Measurements from ENCODE around the gene PRDM8.
A peak's percentile ranks its signal among the peaks of the same experiment; 100 is the strongest.
"Not testable (repeated sequence)": the region's sequence is repeated elsewhere in the genome, so short reads cannot be mapped to it uniquely, and the experiment has no call there.

The PRDM8 gene

GRCh38 chr4:80173841-80174240 lies 23.5 kb upstream of the PRDM8 start:
- no peak for DNase-seq (ENCODE audit: low spot score)
- ATAC-seq (ENCODE audit: low read depth), result no peak
- TF ChIP-seq, protein P1, sequence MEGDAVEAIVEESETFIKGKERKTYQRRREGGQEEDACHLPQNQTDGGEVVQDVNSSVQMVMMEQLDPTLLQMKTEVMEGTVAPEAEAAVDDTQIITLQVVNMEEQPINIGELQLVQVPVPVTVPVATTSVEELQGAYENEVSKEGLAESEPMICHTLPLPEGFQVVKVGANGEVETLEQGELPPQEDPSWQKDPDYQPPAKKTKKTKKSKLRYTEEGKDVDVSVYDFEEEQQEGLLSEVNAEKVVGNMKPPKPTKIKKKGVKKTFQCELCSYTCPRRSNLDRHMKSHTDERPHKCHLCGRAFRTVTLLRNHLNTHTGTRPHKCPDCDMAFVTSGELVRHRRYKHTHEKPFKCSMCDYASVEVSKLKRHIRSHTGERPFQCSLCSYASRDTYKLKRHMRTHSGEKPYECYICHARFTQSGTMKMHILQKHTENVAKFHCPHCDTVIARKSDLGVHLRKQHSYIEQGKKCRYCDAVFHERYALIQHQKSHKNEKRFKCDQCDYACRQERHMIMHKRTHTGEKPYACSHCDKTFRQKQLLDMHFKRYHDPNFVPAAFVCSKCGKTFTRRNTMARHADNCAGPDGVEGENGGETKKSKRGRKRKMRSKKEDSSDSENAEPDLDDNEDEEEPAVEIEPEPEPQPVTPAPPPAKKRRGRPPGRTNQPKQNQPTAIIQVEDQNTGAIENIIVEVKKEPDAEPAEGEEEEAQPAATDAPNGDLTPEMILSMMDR (IDR thresholded peaks at IDR 0.05; ENCODE audit: poor library complexity, severe bottlenecking), result no peak

GRCh38 chr4:80177793-80178192 lies 19.5 kb upstream of the PRDM8 start:
- H3K36me3 ChIP-seq (ENCODE audit: low read depth); H3K9me3 ChIP-seq (ENCODE audit: severe bottlenecking); H3K4me3 ChIP-seq (ENCODE audit: severe bottlenecking); DNase-seq (ENCODE audit: low spot score); H3K27me3 ChIP-seq (ENCODE audit: insufficient read depth, poor library complexity, severe bottlenecking); ATAC-seq (ENCODE audit: low read depth); H3K27ac ChIP-seq (ENCODE audit: poor library complexity, severe bottlenecking): not testable (repeated sequence)
- peaks cover 21% of the 10 kb centered on the region for H3K4me1 ChIP-seq (ENCODE audit: insufficient read depth, poor library complexity, severe bottlenecking)

More at GRCh38 chr4:80173841-80174240, 23.5 kb upstream of the PRDM8 start:
- H3K27ac ChIP-seq (ENCODE audit: poor library complexity, severe bottlenecking), result peak overlapping the region; percentile 16
- H3K4me1 ChIP-seq (ENCODE audit: insufficient read depth, poor library complexity, severe bottlenecking), result peaks cover 9% of the 10 kb centered on the region
- no peaks in the 10 kb centered on the region for H3K36me3 ChIP-seq (ENCODE audit: low read depth)
- no peaks in the 10 kb centered on the region for H3K27me3 ChIP-seq (ENCODE audit: insufficient read depth, poor library complexity, severe bottlenecking)
- no peaks in the 10 kb centered on the region for H3K9me3 ChIP-seq (ENCODE audit: severe bottlenecking)
- H3K4me3 ChIP-seq (ENCODE audit: severe bottlenecking), result no peak overlapping the region

DNA sequence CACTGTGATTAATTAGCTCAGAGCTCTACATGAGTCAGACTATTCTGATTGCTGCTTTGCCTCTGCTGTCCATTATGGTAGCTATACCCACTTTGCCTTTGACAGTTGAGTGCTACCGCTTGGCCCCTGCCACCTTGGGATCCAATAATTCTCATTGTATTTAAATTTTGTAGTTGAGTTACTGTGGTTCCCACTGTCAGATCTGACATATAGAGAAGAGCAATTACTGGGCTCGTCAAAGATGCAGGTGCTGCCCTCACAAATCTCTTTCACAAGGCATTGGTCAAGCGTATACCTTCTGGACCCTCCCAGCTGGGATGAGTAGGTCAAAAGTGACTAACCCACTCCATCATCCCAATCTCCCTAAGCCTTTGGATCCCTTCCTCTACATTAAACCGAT lies 18.3 kb upstream of the PRDM8 start:
- ATAC-seq (ENCODE audit: low read depth) (no peak), DNase-seq (ENCODE audit: low spot score) (no peak)
- Histone ChIP-seq H3K4me1 (ENCODE audit: insufficient read depth, poor library complexity, severe bottlenecking) (peaks cover 15% of the 10 kb centered on the region), H3K27me3 (ENCODE audit: insufficient read depth, poor library complexity, severe bottlenecking) (no peaks in the 10 kb centered on the region), H3K4me3 (ENCODE audit: severe bottlenecking) (no peak overlapping the region), H3K36me3 (ENCODE audit: low read depth) (no peaks in the 10 kb centered on the region), H3K9me3 (ENCODE audit: severe bottlenecking) (no peaks in the 10 kb centered on the region), H3K27ac (ENCODE audit: poor library complexity, severe bottlenecking) (no peak overlapping the region)
- TF ChIP-seq, protein P1 (IDR thresholded peaks at IDR 0.05; ENCODE audit: poor library complexity, severe bottlenecking), result no peak

DNA sequence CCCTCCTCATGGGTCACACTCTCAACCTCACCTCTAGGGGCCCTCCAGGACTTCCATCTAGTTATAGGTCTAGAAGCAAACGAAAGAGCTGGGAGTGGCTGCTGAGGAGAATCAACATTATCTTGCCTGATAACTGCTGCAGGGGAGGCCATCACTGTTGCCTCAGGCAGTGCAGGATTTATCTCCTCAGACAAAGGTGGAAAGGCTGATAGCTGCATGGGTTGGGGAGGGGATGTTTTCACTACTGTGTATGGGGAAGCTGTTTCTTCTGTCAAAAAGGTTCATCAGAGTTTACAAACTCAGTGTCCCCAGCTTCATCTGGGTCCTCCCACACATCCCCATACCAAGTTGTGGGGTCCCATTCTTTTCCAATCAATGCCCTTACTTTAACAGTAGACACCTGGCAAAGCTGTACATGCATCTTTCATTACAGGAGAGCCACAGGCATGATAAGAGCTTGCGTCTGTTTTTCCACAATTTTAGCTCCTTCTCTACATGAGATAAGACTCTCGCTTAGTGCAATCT lies 17.6 kb upstream of the PRDM8 start:
- Histone ChIP-seq H3K4me3 (ENCODE audit: severe bottlenecking) (no peak overlapping the region), H3K27ac (ENCODE audit: poor library complexity, severe bottlenecking) (peak overlapping the region; percentile 54), H3K36me3 (ENCODE audit: low read depth) (no peaks in the 10 kb centered on the region), H3K4me1 (ENCODE audit: insufficient read depth, poor library complexity, severe bottlenecking) (peaks cover 15% of the 10 kb centered on the region), H3K27me3 (ENCODE audit: insufficient read depth, poor library complexity, severe bottlenecking) (no peaks in the 10 kb centered on the region), H3K9me3 (ENCODE audit: severe bottlenecking) (no peaks in the 10 kb centered on the region)
- ATAC-seq (ENCODE audit: low read depth), result no peak
- DNase-seq (ENCODE audit: low spot score), result no peak
- TF ChIP-seq, protein P1 (IDR thresholded peaks at IDR 0.05; ENCODE audit: poor library complexity, severe bottlenecking), result no peak

DNA sequence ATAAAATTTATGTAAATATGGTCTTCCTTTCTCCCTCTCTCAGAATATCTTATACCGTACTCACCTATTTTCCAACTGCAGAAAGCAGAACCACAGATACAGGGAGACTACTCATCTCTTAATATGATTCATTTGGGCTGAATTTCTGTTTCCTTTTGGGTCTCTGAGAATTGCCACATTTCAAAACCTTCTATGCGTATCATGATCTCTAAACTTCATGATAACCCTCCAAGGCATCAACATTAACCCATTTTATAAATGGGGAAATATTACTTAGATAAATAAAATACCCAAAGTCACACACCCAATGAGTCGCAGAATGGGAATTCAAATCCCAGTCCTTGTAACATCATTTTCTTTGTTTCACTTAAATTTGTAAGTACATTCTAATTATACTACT lies 16.6 kb upstream of the PRDM8 start:
- Histone ChIP-seq H3K4me1 (ENCODE audit: insufficient read depth, poor library complexity, severe bottlenecking) (peaks cover 18% of the 10 kb centered on the region), H3K36me3 (ENCODE audit: low read depth) (no peaks in the 10 kb centered on the region), H3K4me3 (ENCODE audit: severe bottlenecking) (no peak overlapping the region), H3K27me3 (ENCODE audit: insufficient read depth, poor library complexity, severe bottlenecking) (no peaks in the 10 kb centered on the region), H3K9me3 (ENCODE audit: severe bottlenecking) (no peaks in the 10 kb centered on the region), H3K27ac (ENCODE audit: poor library complexity, severe bottlenecking) (peak overlapping the region; percentile 54)
- ATAC-seq (ENCODE audit: low read depth) (peak; percentile 11; the same call in 1 of the 3 replicates), DNase-seq (ENCODE audit: low spot score) (no peak)
- TF ChIP-seq, protein P1 (IDR thresholded peaks at IDR 0.05; ENCODE audit: poor library complexity, severe bottlenecking), result no peak
